MCF 10A (cell line): ENCODE data around the gene MAP4. TPM values are rescaled to one million over a fixed set of nuclear protein-coding genes. Genes with fewer than 3 reads are reported as not detected.

Source experiments
- BruUV-seq: library from RNA; stranded (reverse); fragments of 400-500 nt; replicated peaks from 2 replicates; lab custom pipeline; 2021; lab: Mats Ljungman, UMichigan
- CTCF ChIA-PET: fragments of 300-600 bp; sonication (Branson Sonifier 250); formaldehyde crosslinking; extraction: SDS; loops from one replicate; lab custom pipeline; 2021; ENCODE audit warnings: antibody characterized with exemption, inconsistent platforms; lab: Yijun Ruan, JAX
- POLR2A ChIA-PET: fragments of 300-600, 350-650 bp; sonication (Branson Sonifier 250); formaldehyde crosslinking; extraction: SDS; loops from one replicate; lab custom pipeline; 2020; ENCODE audit warnings: antibody characterized with exemption, inconsistent platforms; lab: Yijun Ruan, JAX
- DNase-seq: peaks from one replicate; pipeline ENCODE4 v3.0.0-alpha.2; 2018; ENCODE audit not compliant: unreplicated experiment
- H3K27ac Mint-ChIP-seq: one replicate; pipeline ENCODE4 v1.8.0; 2022; ENCODE audit warnings: mild to moderate bottlenecking, low read depth, mixed read lengths; ENCODE audit not compliant: unreplicated experiment
- H3K27me3 Mint-ChIP-seq: one replicate; pipeline ENCODE4 v1.8.0; 2022; ENCODE audit warnings: mixed read lengths; ENCODE audit not compliant: insufficient read depth, unreplicated experiment
- H3K36me3 Mint-ChIP-seq: one replicate; pipeline ENCODE4 v1.8.0; 2022; ENCODE audit warnings: mild to moderate bottlenecking, moderate library complexity, mixed read lengths; ENCODE audit not compliant: insufficient read depth, unreplicated experiment
- H3K4me1 Mint-ChIP-seq: one replicate; pipeline ENCODE4 v1.8.0; 2022; ENCODE audit warnings: mixed read lengths; ENCODE audit not compliant: insufficient read depth, unreplicated experiment
- H3K4me3 Mint-ChIP-seq: one replicate; pipeline ENCODE4 v1.8.0; 2022; ENCODE audit warnings: mild to moderate bottlenecking, moderate library complexity, mixed read lengths; ENCODE audit not compliant: unreplicated experiment
- H3K9me3 Mint-ChIP-seq: one replicate; pipeline ENCODE4 v1.8.0; 2022; ENCODE audit warnings: mixed read lengths; ENCODE audit not compliant: unreplicated experiment
- intact Hi-C: fragments of 100-400 bp; cut with micrococcal nuclease; formaldehyde crosslinking; loops from 2 replicates; pipeline ENCODE4 v1.14.1; 2022
- total RNA-seq: library from RNA; stranded (reverse); gene quantifications from 2 replicates; pipeline ENCODE4 v1.2.3, GENCODE V29; 2022
- TF ChIP-seq, protein P1 (sequence below): fragments of 200-600 bp; IDR thresholded peaks from one replicate; pipeline ENCODE4 v1.8.0; 2022; ENCODE audit warnings: antibody characterized with exemption, mild to moderate bottlenecking; ENCODE audit not compliant: unreplicated experiment

MAP4 gene
- total RNA-seq, 1 experiment from 2014 or later, result 217 TPM

DNA sequence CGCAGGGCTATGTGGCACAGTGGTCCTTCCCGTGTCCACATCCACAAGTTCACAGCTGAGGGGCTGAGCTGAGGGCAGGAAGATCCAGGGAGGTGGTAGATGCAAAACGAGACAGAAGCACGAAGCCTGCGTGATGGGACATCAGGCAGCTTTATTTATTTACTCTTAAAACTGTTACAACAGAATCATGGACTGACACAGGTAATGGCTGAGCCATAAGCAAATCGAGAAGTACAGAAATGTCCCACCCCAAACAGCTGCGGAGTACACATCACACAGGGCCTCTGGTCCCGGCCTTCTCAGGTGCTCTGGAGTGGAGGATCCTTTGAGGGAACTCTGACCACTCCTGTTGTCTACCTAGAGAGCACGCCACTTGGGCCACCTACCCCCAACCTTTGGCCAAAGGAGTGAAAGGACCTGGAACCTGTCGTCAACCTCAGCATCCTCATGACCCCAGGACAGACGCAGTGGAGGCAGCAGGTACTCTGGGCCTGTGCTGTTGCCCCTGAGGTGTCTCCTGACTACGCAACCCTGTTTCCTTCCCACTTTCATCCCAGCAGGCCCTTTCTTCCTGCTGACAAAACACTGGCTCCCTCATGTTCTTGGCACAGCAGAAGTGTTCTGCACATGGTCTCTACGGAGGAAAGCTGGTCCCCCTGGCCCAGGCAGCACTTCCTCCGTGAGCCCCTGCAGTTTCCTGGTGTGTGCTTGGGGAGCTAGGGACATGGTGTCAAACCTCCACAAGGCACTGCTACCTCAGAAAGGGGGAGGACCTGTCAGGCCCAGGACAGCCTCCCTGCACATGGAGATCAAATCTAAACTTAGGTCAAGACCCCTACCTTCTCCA, 165.4 kb downstream of the MAP4 start:
- no TSS peak for BruUV-seq
- no peak overlapping the region for H3K4me3 Mint-ChIP-seq
- no peaks in the 10 kb centered on the region for H3K4me1 Mint-ChIP-seq
- CTCF ChIA-PET, result interaction anchor here (0.6 to 2.4 kb wide), 5 partner anchors 13 to 301 kb away, joined by 3 to 16 read pairs (median 4); no protein-coding TSS in a partner anchor
- peaks cover 73% of the 10 kb centered on the region for H3K36me3 Mint-ChIP-seq
- no peaks in the 10 kb centered on the region for H3K27me3 Mint-ChIP-seq
- POLR2A ChIA-PET, result interaction anchor here (0.8 to 0.9 kb wide), 2 partner anchors 9 to 25 kb away, joined by 3 to 4 read pairs; no protein-coding TSS in a partner anchor
- DNase-seq, result no peak
- intact Hi-C loops, result loop anchor here (5.0 kb wide), 1 partner anchor 302 kb away; no protein-coding TSS in a partner anchor
- peak overlapping the region; percentile 25 for H3K27ac Mint-ChIP-seq
- TF ChIP-seq, protein P1, sequence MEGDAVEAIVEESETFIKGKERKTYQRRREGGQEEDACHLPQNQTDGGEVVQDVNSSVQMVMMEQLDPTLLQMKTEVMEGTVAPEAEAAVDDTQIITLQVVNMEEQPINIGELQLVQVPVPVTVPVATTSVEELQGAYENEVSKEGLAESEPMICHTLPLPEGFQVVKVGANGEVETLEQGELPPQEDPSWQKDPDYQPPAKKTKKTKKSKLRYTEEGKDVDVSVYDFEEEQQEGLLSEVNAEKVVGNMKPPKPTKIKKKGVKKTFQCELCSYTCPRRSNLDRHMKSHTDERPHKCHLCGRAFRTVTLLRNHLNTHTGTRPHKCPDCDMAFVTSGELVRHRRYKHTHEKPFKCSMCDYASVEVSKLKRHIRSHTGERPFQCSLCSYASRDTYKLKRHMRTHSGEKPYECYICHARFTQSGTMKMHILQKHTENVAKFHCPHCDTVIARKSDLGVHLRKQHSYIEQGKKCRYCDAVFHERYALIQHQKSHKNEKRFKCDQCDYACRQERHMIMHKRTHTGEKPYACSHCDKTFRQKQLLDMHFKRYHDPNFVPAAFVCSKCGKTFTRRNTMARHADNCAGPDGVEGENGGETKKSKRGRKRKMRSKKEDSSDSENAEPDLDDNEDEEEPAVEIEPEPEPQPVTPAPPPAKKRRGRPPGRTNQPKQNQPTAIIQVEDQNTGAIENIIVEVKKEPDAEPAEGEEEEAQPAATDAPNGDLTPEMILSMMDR, result no peak
- H3K9me3 Mint-ChIP-seq, result no peaks in the 10 kb centered on the region

DNA sequence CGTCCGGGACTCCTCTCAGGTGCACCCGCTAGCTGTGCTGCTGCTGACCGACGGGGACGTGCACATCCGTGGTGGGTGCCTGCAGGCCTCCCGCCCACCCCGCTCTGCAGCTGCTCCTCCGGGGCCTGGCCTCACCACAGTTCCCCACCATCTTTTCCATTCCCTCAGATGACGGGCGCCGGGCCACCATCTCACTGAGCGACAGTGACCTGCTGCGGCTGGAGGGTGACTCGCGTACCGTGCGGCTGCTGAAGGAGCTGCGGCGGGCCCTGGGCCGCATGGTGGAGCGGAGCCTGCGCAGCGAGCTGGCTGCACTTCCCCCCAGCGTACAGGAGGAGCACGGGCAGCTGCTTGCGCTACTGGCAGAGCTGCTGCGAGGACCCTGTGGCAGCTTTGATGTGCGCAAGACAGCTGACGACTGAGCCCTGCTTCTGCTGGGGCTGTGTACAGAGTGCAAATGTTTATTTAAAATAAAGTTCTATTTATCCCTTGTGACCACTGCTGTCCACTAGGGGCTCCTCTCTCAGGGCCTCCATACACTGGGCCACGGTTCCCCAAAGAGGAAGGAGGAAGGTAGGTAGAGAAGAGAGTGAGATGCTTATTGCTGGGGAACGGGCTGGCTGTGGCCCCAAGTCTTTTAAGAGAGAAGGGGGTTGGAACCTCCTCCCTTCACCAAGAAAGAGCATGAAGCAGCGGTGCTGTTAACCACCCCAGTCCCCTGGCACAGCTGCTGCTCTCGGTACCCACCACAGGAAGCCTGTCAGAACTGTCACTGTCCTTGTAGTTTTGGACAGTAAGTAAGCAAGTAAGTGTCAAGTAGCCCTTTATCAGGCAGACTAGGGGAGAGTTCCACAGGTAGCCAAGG, 166.3 kb downstream of the MAP4 start:
- TSS peak; percentile 22 for BruUV-seq
- Mint-ChIP-seq H3K27me3 (no peaks in the 10 kb centered on the region), H3K27ac (peak overlapping the region; percentile 25), H3K9me3 (no peaks in the 10 kb centered on the region), H3K36me3 (peaks cover 73% of the 10 kb centered on the region), H3K4me1 (no peaks in the 10 kb centered on the region), H3K4me3 (no peak overlapping the region)
- DNase-seq, result peak; percentile 35
- intact Hi-C loops, result loop anchor here (5.0 kb wide), 1 partner anchor 302 kb away; no protein-coding TSS in a partner anchor
- CTCF ChIA-PET, result interaction anchor here (0.6 to 2.4 kb wide), 6 partner anchors 10 to 302 kb away, joined by 3 to 16 read pairs (median 4); no protein-coding TSS in a partner anchor
- TF ChIP-seq, protein P1, result peak; percentile 40
- POLR2A ChIA-PET, result interaction anchor here (0.8 to 1.2 kb wide), 3 partner anchors 8 to 139 kb away, joined by 3 to 4 read pairs (median 3); no protein-coding TSS in a partner anchor

DNA sequence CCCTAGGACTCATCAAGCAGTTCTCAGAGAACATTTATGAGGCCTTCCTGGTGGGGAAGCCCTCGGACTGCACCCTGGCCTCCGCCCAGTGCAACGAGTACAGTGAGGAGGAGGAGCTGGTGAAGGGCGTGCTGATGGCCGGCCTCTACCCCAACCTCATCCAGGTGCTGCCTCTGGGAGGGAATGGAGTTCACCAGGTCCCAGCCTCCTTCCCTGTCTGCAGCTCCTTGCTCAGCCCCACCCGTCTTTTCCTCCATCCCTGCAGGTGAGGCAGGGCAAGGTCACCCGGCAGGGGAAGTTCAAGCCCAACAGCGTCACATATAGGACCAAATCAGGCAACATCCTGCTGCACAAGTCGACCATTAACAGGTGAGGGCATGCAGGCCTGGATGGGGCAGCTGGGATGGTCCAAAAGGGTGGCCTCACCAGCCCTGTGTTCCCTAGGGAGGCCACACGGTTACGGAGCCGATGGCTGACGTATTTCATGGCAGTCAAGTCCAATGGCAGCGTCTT, 167.0 kb downstream of the MAP4 start:
- Mint-ChIP-seq H3K4me3 (no peak overlapping the region), H3K4me1 (no peaks in the 10 kb centered on the region), H3K27ac (no peak overlapping the region), H3K36me3 (peaks cover 73% of the 10 kb centered on the region), H3K9me3 (no peaks in the 10 kb centered on the region), H3K27me3 (no peaks in the 10 kb centered on the region)
- TF ChIP-seq, protein P1, result no peak
- DNase-seq, result no peak
- no TSS peak for BruUV-seq
- ChIA-PET CTCF (interaction anchor here (1.2 to 2.4 kb wide), 4 partner anchors 11 to 302 kb away, joined by 3 to 16 read pairs (median 4); no protein-coding TSS in a partner anchor), POLR2A (interaction anchor here (1.2 kb wide), 1 partner anchor 140 kb away, joined by 3 read pairs; no protein-coding TSS in a partner anchor)
- intact Hi-C loops, result no loop called here
